Activated CD4-positive, alpha-beta T cell treated with anti-CD3 and anti-CD28 coated beads, Interleukin-2, amount 10 ng/mL, durations not matched to agents 7 days and 5 days (primary cell): ENCODE results near the gene CLDN20. TPM values are rescaled to one million over a fixed set of nuclear protein-coding genes. Genes with fewer than 3 reads are reported as not detected.
"Not testable (repeated sequence)": the region's sequence is repeated elsewhere in the genome, so short reads cannot be mapped to it uniquely, and the experiment has no call there.

Experiments used
- CTCF ChIA-PET: fragments of 350-600 bp; sonication (Branson Sonifier 250); formaldehyde crosslinking; loops from one replicate; lab custom pipeline; 2021; ENCODE audit warnings: antibody characterized with exemption; lab: Charles Lee
- POLR2A ChIA-PET: fragments of 350-600 bp; sonication (Branson Sonifier 250); formaldehyde crosslinking; loops from one replicate; lab custom pipeline; 2021; ENCODE audit warnings: antibody characterized with exemption; lab: Charles Lee
- DNase-seq: peaks from one replicate; pipeline ENCODE4 v3.0.0-alpha.2; 2020
- H3K27ac Mint-ChIP-seq: one replicate; pipeline ENCODE4 v1.8.0; 2021; ENCODE audit warnings: mild to moderate bottlenecking, moderate library complexity, mixed read lengths
- H3K27me3 Mint-ChIP-seq: one replicate; pipeline ENCODE4 v1.8.0; 2021; ENCODE audit warnings: mixed read lengths
- H3K36me3 Mint-ChIP-seq: one replicate; pipeline ENCODE4 v1.8.0; 2021; ENCODE audit warnings: low read depth, mixed read lengths
- H3K4me1 Mint-ChIP-seq: one replicate; pipeline ENCODE4 v1.8.0; 2021; ENCODE audit warnings: mixed read lengths
- H3K4me3 Mint-ChIP-seq: one replicate; pipeline ENCODE4 v1.8.0; 2021; ENCODE audit warnings: mild to moderate bottlenecking, moderate library complexity, mixed read lengths
- H3K9me3 Mint-ChIP-seq: one replicate; pipeline ENCODE4 v1.8.0; 2021; ENCODE audit warnings: mixed read lengths
- total RNA-seq, 2 experiments: library from RNA; stranded (reverse); gene quantifications; one replicate each; pipeline ENCODE4 v1.2.3, GENCODE V29; 2021

The CLDN20 gene
- total RNA-seq, result not detected

DNA sequence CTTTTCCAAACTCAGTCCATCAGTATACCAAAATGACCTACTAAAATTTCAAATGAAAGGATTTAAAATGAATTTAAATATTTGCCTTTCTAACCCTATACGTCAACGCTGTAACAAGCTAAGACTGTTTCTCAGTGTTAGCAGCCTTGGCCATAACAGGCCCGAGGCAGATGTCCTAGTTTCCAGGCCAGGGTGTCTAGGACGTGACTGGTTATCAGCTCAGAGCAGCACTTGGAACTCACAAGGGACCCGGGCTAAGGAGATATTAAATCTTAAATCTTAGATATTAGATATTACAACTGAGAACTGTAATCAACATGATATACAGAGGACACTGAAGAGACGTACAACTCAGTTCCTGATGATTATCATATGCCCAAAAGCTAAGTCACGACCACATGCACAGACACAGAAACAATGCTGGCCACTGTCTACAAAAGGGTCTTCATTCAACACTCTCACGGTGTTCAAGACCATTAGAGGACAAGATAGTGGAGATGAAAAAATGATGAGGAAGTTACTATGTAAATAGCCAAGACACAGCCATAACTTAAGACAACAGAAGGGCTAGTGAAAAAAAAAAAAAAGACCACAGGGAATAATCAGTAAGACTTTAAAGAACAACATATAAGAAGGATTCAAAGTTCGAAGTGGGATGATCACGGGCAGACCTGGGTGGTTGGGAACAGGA lies at the start of gene CLDN20:
Gene CLDN20, plus strand, starts transcription at position 641 of the 691 bp plus-strand sequence. CDS start 11,707 bp downstream, outside the sequence.
- ChIA-PET CTCF (no interaction called here), POLR2A (interaction anchor here (0.5 kb wide), 1 partner anchor 71 kb away, joined by 16 read pairs; no protein-coding TSS in a partner anchor)
- no peak within 1 kb of the TSS for H3K27ac Mint-ChIP-seq
- no peak for DNase-seq
- H3K4me3 Mint-ChIP-seq, result no peak within 1 kb of the TSS
- no peaks in the 10 kb centered on the region for H3K27me3 Mint-ChIP-seq
- H3K36me3 Mint-ChIP-seq, result peaks cover 25% of the 10 kb centered on the region
- no peaks in the 10 kb centered on the region for H3K9me3 Mint-ChIP-seq
- H3K4me1 Mint-ChIP-seq, result peaks cover 20% of the 10 kb centered on the region

GRCh38 chr6:155215906-155216305 lies 47.9 kb upstream of the CLDN20 start:
- POLR2A ChIA-PET, result no interaction called here
- CTCF ChIA-PET, result interaction anchor here (1.0 to 1.3 kb wide), 2 partner anchors 38 to 60 kb away, joined by 3 to 4 read pairs; no protein-coding TSS in a partner anchor
- H3K9me3 Mint-ChIP-seq, result no peaks in the 10 kb centered on the region
- no peaks in the 10 kb centered on the region for H3K4me1 Mint-ChIP-seq
- no peak for DNase-seq
- no peaks in the 10 kb centered on the region for H3K36me3 Mint-ChIP-seq
- H3K27ac Mint-ChIP-seq, result no peak overlapping the region
- H3K27me3 Mint-ChIP-seq, result peaks cover 4% of the 10 kb centered on the region
- H3K4me3 Mint-ChIP-seq, result no peak overlapping the region

GRCh38 chr6:155216312-155217046 lies 47.3 kb upstream of the CLDN20 start:
- Mint-ChIP-seq H3K27ac (no peak overlapping the region), H3K36me3 (no peaks in the 10 kb centered on the region), H3K4me3 (no peak overlapping the region), H3K9me3 (no peaks in the 10 kb centered on the region), H3K4me1 (no peaks in the 10 kb centered on the region), H3K27me3 (peaks cover 4% of the 10 kb centered on the region)
- no peak for DNase-seq
- ChIA-PET CTCF (interaction anchor here (1.0 to 1.3 kb wide), 2 partner anchors 39 to 59 kb away, joined by 3 to 4 read pairs; no protein-coding TSS in a partner anchor), POLR2A (no interaction called here)

DNA sequence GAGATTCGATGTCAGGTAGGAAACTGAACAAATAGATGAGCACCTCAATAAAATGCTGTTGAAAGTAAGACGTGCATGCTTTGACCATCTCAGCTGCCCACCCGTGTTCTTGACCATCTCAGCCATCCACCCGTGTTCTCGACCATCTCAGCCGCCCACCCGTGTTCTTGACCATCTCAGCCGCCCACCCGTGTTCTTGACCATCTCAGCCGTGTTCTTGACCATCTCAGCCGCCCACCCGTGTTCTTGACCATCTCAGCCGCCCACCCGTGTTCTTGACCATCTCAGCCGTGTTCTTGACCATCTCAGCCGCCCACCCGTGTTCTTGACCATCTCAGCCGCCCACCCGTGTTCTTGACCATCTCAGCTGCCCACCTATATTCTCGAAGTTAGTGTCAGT lies 45.1 kb upstream of the CLDN20 start:
- H3K4me3 Mint-ChIP-seq, H3K9me3 Mint-ChIP-seq, H3K27me3 Mint-ChIP-seq, H3K36me3 Mint-ChIP-seq, CTCF ChIA-PET, H3K27ac Mint-ChIP-seq, POLR2A ChIA-PET, H3K4me1 Mint-ChIP-seq, DNase-seq: not testable (repeated sequence)

GRCh38 chr6:155219299-155219698 lies 44.5 kb upstream of the CLDN20 start:
- Mint-ChIP-seq H3K27me3 (peaks cover 4% of the 10 kb centered on the region), H3K4me1 (peaks cover 9% of the 10 kb centered on the region), H3K36me3 (no peaks in the 10 kb centered on the region), H3K9me3 (no peaks in the 10 kb centered on the region), H3K4me3 (no peak overlapping the region), H3K27ac (no peak overlapping the region)
- CTCF ChIA-PET, result interaction anchor here (0.9 kb wide), 1 partner anchor 14 kb away, joined by 3 read pairs; no protein-coding TSS in a partner anchor
- DNase-seq, result no peak
- POLR2A ChIA-PET, result no interaction called here

GRCh38 chr6:155219858-155220301 lies 43.9 kb upstream of the CLDN20 start:
- ChIA-PET POLR2A (no interaction called here), CTCF (interaction anchor here (0.6 to 0.9 kb wide), 2 partner anchors 14 to 230 kb away, joined by 3 read pairs; no protein-coding TSS in a partner anchor)
- Mint-ChIP-seq H3K36me3 (no peaks in the 10 kb centered on the region), H3K9me3 (no peaks in the 10 kb centered on the region), H3K27ac (no peak overlapping the region), H3K4me1 (peaks cover 14% of the 10 kb centered on the region), H3K4me3 (no peak overlapping the region), H3K27me3 (peaks cover 4% of the 10 kb centered on the region)
- DNase-seq, result no peak

DNA sequence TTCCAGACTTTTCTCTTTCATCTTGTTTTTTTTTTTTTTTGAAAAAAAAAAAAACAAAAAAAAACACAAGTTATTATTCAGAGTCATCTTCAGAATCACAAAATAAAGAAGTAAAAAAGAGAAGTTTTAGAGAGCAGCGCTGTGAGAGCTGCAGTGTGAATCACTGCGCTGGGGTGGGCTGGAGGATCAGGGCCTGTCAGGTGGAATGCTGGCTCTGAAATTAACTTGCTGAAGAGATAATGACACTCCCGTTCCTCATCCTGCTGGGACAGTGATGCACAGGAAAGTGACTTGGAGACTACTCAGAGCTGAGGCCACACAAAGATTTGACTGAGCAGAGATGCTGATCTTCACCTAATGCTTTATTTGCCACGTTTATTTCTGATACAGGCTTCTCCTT lies 42.7 kb upstream of the CLDN20 start:
- no peak for DNase-seq
- H3K4me3 Mint-ChIP-seq, result no peak overlapping the region
- H3K9me3 Mint-ChIP-seq, result no peaks in the 10 kb centered on the region
- H3K4me1 Mint-ChIP-seq, result peaks cover 14% of the 10 kb centered on the region
- ChIA-PET CTCF (interaction anchor here (0.7 to 1.1 kb wide), 2 partner anchors 12 to 15 kb away, joined by 3 read pairs; no protein-coding TSS in a partner anchor), POLR2A (no interaction called here)
- H3K27ac Mint-ChIP-seq, result no peak overlapping the region
- H3K36me3 Mint-ChIP-seq, result no peaks in the 10 kb centered on the region
- H3K27me3 Mint-ChIP-seq, result peaks cover 4% of the 10 kb centered on the region

DNA sequence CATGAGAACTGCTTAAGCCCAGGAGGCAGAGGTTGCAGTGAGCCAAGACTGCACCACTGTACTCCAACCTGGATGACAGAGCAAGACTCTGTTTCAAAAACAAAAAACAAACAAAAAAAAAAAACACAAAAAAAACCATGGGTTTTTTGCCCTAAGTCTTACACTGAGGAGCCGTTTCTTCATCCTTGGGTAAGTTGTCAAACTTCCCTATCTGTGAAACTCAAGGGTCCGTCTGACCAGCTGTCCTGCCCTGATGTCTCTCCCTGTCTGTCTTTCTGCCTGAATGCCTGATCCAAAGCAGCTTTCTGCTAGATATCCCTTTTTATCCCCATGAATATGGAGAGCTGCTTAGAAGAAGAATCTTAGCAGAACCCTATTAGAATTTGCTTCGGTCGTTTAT lies 41.3 kb upstream of the CLDN20 start:
- POLR2A ChIA-PET, result no interaction called here
- peaks cover 14% of the 10 kb centered on the region for H3K4me1 Mint-ChIP-seq
- H3K27me3 Mint-ChIP-seq, result no peaks in the 10 kb centered on the region
- H3K9me3 Mint-ChIP-seq, result no peaks in the 10 kb centered on the region
- CTCF ChIA-PET, result interaction anchor here (0.5 to 1.2 kb wide), 3 partner anchors 10 to 1812 kb away, joined by 3 read pairs; no protein-coding TSS in a partner anchor
- H3K36me3 Mint-ChIP-seq, result no peaks in the 10 kb centered on the region
- no peak for DNase-seq
- H3K27ac Mint-ChIP-seq, result no peak overlapping the region
- no peak overlapping the region for H3K4me3 Mint-ChIP-seq

DNA sequence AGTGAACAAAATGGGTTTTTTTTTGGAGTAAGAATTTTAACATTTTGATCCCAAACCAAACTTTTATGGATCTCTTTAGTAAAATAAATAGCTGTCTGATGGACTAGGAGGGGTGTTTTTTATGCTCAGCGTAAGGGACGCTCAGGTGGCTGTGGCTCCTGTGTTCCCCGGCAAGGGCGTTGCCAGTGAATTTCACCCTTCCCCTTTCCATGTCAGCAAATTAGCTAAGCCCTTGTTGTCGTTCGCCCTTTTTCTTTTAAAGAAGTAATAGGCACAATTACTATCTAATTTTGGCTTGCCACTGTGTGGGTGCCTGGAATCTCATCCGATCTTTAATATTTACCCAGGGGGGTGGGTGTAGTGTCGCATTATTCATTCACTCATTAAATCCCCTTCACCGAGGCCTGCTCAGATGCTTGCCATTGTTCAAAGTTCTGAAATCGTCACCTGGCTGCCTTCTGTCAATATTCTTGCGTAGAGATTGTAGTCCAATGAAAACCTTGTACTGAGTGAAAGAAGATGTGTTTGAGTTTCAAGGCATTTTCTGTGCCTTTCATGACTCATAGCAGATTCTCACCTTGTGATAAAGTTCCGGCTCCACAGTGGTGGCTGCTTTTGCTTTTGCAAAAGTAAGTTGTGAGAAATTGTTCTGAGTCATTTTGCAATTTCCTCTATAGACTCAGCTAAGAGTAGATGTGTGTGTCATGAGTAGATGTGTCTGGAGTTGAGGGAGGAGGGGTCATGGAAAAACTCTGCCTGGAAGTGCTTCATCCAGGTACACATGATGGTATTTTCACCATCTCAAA lies 40.0 kb upstream of the CLDN20 start:
- peak; percentile 43 for DNase-seq
- Mint-ChIP-seq H3K4me3 (no peak overlapping the region), H3K9me3 (no peaks in the 10 kb centered on the region), H3K27me3 (no peaks in the 10 kb centered on the region), H3K27ac (peak overlapping the region; percentile 58), H3K4me1 (peaks cover 14% of the 10 kb centered on the region), H3K36me3 (no peaks in the 10 kb centered on the region)
- ChIA-PET POLR2A (no interaction called here), CTCF (interaction anchor here (0.6 to 1.7 kb wide), 7 partner anchors 11 to 1811 kb away, joined by 3 to 7 read pairs (median 3); no protein-coding TSS in a partner anchor)

DNA sequence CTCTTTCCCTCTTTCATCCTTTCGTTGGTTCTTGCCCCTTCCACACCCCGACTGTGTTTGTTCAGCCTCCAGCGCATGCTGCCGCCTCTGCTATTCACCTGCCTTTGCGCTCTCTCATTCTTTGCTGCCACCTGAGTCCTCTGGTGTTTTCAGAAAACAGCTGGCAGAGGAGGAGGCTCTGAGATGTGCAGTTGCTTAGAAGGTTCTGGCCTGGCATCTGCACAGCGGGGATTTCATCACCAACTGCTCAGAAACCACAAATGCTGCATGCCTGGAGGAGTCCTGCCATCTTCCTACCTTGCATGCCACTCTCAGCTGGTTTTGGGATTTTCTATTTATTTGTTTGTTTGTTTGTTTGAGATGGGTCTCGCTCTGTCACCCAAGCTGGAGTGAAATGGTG lies 39.2 kb upstream of the CLDN20 start:
- no peaks in the 10 kb centered on the region for H3K9me3 Mint-ChIP-seq
- no peak for DNase-seq

GRCh38 chr6:155227046-155227445 lies 36.8 kb upstream of the CLDN20 start:
- Mint-ChIP-seq H3K9me3 (no peaks in the 10 kb centered on the region), H3K36me3 (peaks cover 2% of the 10 kb centered on the region), H3K4me1 (peaks cover 14% of the 10 kb centered on the region), H3K27me3 (no peaks in the 10 kb centered on the region), H3K4me3 (no peak overlapping the region), H3K27ac (no peak overlapping the region)
- POLR2A ChIA-PET, result no interaction called here
- DNase-seq, result no peak
- CTCF ChIA-PET, result no interaction called here

More for the DNA sequence above, 39.2 kb upstream of the CLDN20 start:
- Mint-ChIP-seq H3K4me3 (no peak overlapping the region), H3K4me1 (peaks cover 14% of the 10 kb centered on the region), H3K36me3 (no peaks in the 10 kb centered on the region), H3K27me3 (no peaks in the 10 kb centered on the region), H3K27ac (peak overlapping the region; percentile 58)
- POLR2A ChIA-PET, result no interaction called here
- CTCF ChIA-PET, result interaction anchor here (0.6 to 1.7 kb wide), 4 partner anchors 23 to 958 kb away, joined by 3 to 7 read pairs (median 4); no protein-coding TSS in a partner anchor

GRCh38 chr6:155228546-155229166 lies 35.2 kb upstream of the CLDN20 start:
- H3K27me3 Mint-ChIP-seq, result no peaks in the 10 kb centered on the region
- CTCF ChIA-PET, result no interaction called here
- H3K36me3 Mint-ChIP-seq, result peaks cover 2% of the 10 kb centered on the region
- H3K4me1 Mint-ChIP-seq, result peaks cover 12% of the 10 kb centered on the region
- DNase-seq, result no peak
- H3K4me3 Mint-ChIP-seq, result no peak overlapping the region
- POLR2A ChIA-PET, result no interaction called here
- H3K9me3 Mint-ChIP-seq, result no peaks in the 10 kb centered on the region
- H3K27ac Mint-ChIP-seq, result no peak overlapping the region
